Cardiac muscle cell (in vitro differentiated cells and primary cell): Measurements from ENCODE around the gene ERC2. TPM values are rescaled to one million over a fixed set of nuclear protein-coding genes. Genes with fewer than 3 reads are reported as not detected.
"Not testable (repeated sequence)": the region's sequence is repeated elsewhere in the genome, so short reads cannot be mapped to it uniquely, and the experiment has no call there.

ENCODE experiments used
- DNase-seq, 2 donors: peaks; one replicate each; pipeline versions ENCODE4 v3.0.0 to v3.0.0-alpha.2; 2010 to 2017; ENCODE audit warnings: low read depth in 1 of 2, low spot score in 1 of 2
- H3K27ac ChIP-seq: fragments of 200-600 bp; sonication (generic); 2 replicates; pipeline ENCODE4 v1.5.1; 2016
- H3K27me3 ChIP-seq: fragments of 200-600 bp; sonication (generic); 2 replicates; pipeline ENCODE4 v1.6.0; 2016; ENCODE audit warnings: control low read depth
- H3K36me3 ChIP-seq: fragments of 200-600 bp; sonication (generic); 2 replicates; pipeline ENCODE4 v1.5.1; 2016; ENCODE audit warnings: control low read depth
- H3K4me1 ChIP-seq: fragments of 200-600 bp; sonication (generic); 2 replicates; pipeline ENCODE4 v1.8.1; 2017; ENCODE audit warnings: low read depth, mild to moderate bottlenecking, mixed run types
- H3K4me3 ChIP-seq: fragments of 200-600 bp; sonication (generic); 2 replicates; pipeline ENCODE4 v1.5.1; 2016; ENCODE audit warnings: mild to moderate bottlenecking
- H3K9me3 ChIP-seq: fragments of 200-600 bp; sonication (generic); 2 replicates; pipeline ENCODE4 v1.5.1; 2017; ENCODE audit warnings: low read depth, mild to moderate bottlenecking, control low read depth
- CTCF ChIP-seq: IDR thresholded peaks from 2 replicates; pipeline ENCODE4 v1.5.1; 2012; ENCODE audit warnings: low read depth, mild to moderate bottlenecking, low read length
- polyA plus RNA-seq: library from polyadenylated mRNA; unstranded; fragments of >200 nt; fragmentation: Nextera tagmentation; extraction: Ambion mirVana; gene quantifications from 2 replicates; pipeline ENCODE4 v1.2.1, GENCODE V29; 2016
- total RNA-seq: library from RNA; depleted of rRNA; stranded (reverse); fragments of >200 nt; gene quantifications from 2 replicates; pipeline ENCODE4 v1.2.3, GENCODE V29; 2016

ERC2 gene
- total and polyA plus RNA-seq, 2 experiments from 2014 or later: 18.1 to 29.0 TPM

- Histone ChIP-seq H3K4me3 (no peak overlapping the region), H3K27ac (no peak overlapping the region), H3K27me3 (no peaks in the 10 kb centered on the region), H3K4me1 (no peaks in the 10 kb centered on the region), H3K9me3 (no peaks in the 10 kb centered on the region), H3K36me3 (no peaks in the 10 kb centered on the region)
- no peak for TF ChIP-seq CTCF
- no peak for DNase-seq
These were observed 615.9 kb downstream of the ERC2 start for GRCh38 chr3:55852326-55852725.

- H3K27me3 ChIP-seq: no peaks in the 10 kb centered on the region
- no peak overlapping the region for H3K4me3 ChIP-seq
- no peak overlapping the region for H3K27ac ChIP-seq
- no peak for TF ChIP-seq CTCF
- H3K36me3 ChIP-seq: no peaks in the 10 kb centered on the region
- H3K9me3 ChIP-seq: no peaks in the 10 kb centered on the region
- peaks cover 9% of the 10 kb centered on the region for H3K4me1 ChIP-seq
- no peak for DNase-seq
These were observed 626.1 kb downstream of the ERC2 start for GRCh38 chr3:55842204-55842603.

GRCh38 chr3:55831876-55832275, 636.4 kb downstream of the ERC2 start:
- H3K9me3 ChIP-seq, H3K4me1 ChIP-seq, H3K27ac ChIP-seq, H3K27me3 ChIP-seq, H3K4me3 ChIP-seq, DNase-seq, H3K36me3 ChIP-seq: not testable (repeated sequence)

GRCh38 chr3:55828712-55829111, 639.6 kb downstream of the ERC2 start:
- H3K36me3 ChIP-seq: no peaks in the 10 kb centered on the region
- peaks cover 9% of the 10 kb centered on the region for H3K4me1 ChIP-seq
- no peak overlapping the region for H3K4me3 ChIP-seq
- no peak for DNase-seq
- H3K9me3 ChIP-seq: no peaks in the 10 kb centered on the region
- H3K27me3 ChIP-seq: no peaks in the 10 kb centered on the region
- no peak overlapping the region for H3K27ac ChIP-seq
- TF ChIP-seq CTCF: no peak

GRCh38 chr3:55827786-55828185, 640.5 kb downstream of the ERC2 start:
- Histone ChIP-seq H3K27me3 (no peaks in the 10 kb centered on the region), H3K36me3 (no peaks in the 10 kb centered on the region), H3K27ac (no peak overlapping the region), H3K9me3 (no peaks in the 10 kb centered on the region), H3K4me3 (no peak overlapping the region), H3K4me1 (peaks cover 9% of the 10 kb centered on the region)
- no peak for DNase-seq
- TF ChIP-seq CTCF: no peak

- TF ChIP-seq CTCF: no peak
- DNase-seq: peak in 1 of 2 donors; percentile 60
- no peak overlapping the region for H3K27ac ChIP-seq
- H3K4me1 ChIP-seq: peaks cover 9% of the 10 kb centered on the region
- no peaks in the 10 kb centered on the region for H3K9me3 ChIP-seq
- no peaks in the 10 kb centered on the region for H3K27me3 ChIP-seq
- no peaks in the 10 kb centered on the region for H3K36me3 ChIP-seq
- no peak overlapping the region for H3K4me3 ChIP-seq
These were observed 641.4 kb downstream of the ERC2 start for GRCh38 chr3:55826731-55827496.
